GM19043 (cell line): ENCODE data around the gene PBX1.
"Not testable (repeated sequence)": the region's sequence is repeated elsewhere in the genome, so short reads cannot be mapped to it uniquely, and the experiment has no call there.

ENCODE experiments used
- ATAC-seq: cut with Tn5 transposase; IDR thresholded peaks from one replicate; pipeline ENCODE4 v1.9.1; 2021; ENCODE audit warnings: low read depth; ENCODE audit not compliant: unreplicated experiment

Gene PBX1

GRCh38 chr1:164588516-164589341 is 29.7 kb downstream of the PBX1 start:
- ATAC-seq: no peak

DNA sequence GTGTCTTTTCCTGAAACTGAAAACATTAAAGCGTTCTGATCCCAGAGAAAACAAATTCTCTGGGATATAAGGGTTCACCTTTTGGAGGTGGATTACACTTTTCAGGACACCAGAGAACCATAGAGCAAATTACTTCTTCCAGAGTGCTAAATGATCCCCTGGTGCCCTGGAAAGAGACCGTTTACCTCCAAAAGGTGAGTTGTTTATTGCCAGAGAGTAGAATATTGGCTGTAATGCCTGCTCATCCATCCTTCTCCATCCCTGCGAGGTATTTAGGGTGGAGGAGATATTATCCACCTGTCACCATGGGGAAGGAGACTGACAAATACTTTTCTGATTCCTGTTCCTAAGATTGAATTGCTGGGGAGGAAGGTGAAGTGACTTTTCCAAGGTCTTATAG is 30.4 kb downstream of the PBX1 start:
- no peak for ATAC-seq

GRCh38 chr1:164589961-164590507 is 31.1 kb downstream of the PBX1 start:
- no peak for ATAC-seq

- ATAC-seq: no peak
These were observed 31.6 kb downstream of the PBX1 start for GRCh38 chr1:164590592-164590991.

- ATAC-seq: no peak
These were observed 32.9 kb downstream of the PBX1 start for GRCh38 chr1:164591858-164592257.

GRCh38 chr1:164592634-164593033 is 33.6 kb downstream of the PBX1 start:
- ATAC-seq: no peak

DNA sequence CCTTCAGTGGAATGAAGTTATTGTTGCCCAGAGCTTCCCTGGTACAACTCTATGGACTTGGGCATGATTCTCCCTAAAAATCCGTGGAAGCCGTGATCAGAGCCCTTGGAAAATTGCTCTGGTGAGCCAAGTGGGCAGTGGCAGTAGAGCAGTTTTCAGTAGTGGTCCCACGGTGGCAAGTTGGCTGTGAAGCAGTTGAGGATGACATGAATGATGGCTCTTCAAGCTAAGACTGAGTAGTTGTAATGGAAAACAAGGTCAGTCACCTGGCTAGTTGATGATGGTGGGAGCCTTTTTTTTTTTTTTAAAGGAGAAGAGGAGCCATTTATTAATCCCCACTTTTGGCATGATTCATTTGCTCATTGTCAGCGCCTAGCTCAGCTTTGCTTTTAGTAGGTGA is 36.2 kb downstream of the PBX1 start:
- ATAC-seq: no peak

DNA sequence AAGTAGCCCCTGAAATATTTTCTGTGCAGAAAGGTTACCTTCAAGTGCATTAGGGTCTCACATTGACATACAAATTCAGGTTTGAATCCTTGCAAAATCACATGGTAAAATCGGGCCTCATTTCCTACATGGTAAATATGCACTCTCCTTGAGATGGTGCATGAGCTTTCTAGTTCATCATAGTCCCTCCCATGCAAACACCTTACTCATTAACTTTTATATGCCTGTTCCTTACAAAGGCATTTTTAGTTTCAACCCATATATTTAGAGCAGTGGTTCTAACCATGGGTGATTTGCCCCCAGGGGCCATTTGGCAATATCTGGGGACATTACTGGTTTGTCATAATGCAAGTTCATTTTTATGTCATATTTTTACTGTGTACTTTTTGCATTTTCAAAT is 37.2 kb downstream of the PBX1 start:
- ATAC-seq: no peak

DNA sequence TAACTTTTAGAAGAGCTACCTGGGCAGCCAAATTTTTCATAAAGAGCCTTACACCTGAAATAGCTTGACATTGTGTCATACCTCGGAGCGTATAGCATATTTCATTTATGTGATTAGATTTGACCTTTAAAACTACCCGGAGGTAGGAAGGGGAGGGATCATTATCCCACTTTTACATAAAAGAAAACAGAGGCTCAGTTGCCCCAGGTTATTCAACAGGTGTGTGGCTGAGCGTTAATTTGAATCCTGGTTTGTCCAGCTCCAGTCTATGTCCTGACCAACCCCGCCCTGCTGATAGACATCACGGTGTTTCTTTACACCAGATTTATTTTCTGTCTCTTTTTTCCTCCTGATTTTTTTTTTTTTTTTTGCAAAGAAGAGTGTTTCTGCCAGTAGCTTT is 39.7 kb downstream of the PBX1 start:
- ATAC-seq: no peak

- ATAC-seq: no peak
These were observed 40.3 kb downstream of the PBX1 start for GRCh38 chr1:164599272-164599671.

- ATAC-seq: no peak
These were observed 42.6 kb downstream of the PBX1 start for GRCh38 chr1:164601399-164602100.

GRCh38 chr1:164602101-164602422 is 43.1 kb downstream of the PBX1 start:
- ATAC-seq: no peak

DNA sequence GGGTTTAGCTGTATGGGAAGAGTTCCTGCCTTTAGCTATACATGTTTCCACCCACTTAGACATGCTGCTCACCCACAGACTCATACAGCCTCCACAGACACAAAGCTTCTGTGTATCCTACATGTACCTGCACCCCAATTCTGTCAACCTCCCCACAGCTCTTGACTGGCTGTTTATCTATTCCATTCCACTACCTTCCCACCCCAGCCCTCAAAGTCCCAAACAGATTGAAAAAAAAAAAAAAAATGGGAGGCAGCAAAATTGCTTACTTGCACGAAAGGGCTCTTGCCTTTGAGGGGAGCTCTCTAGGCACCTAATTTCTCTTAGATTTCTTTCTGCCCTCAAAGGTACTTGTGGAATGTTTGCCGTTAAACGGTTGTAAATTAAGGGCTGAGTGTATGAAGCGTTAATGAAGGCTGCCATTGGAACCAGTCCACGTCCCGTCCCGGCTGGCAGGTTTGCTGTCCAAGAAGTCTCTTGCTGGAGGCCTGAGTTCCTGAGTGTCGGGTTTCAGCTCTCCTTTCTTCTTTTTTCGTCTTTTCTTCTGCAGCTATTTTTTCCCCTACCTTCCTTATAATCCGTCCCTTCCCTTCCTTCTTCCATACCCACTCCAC is 43.6 kb downstream of the PBX1 start:
- no peak for ATAC-seq

- not testable (repeated sequence) for ATAC-seq
These were observed 44.8 kb downstream of the PBX1 start for GRCh38 chr1:164603805-164604204.

DNA sequence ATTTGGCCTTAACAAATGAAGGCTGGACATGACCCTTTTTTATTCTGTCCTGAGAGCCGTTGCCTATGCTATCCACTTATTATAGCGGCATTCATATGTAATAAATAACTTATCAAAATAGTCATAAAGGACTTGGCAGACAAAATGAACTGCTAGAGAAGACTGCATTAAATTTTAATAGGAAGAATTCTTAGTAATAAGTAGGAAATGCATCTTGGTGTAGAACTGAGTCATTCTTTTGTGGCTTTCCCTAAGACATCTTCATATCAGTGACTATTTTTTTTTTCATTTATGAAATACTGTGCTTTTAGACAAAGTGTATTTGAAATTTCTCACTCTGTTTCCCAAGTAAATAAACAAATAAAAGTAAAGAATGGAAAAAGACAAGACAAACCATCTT is 45.6 kb downstream of the PBX1 start:
- ATAC-seq: no peak

- ATAC-seq: no peak
These were observed 46.5 kb downstream of the PBX1 start for GRCh38 chr1:164605254-164606091.

DNA sequence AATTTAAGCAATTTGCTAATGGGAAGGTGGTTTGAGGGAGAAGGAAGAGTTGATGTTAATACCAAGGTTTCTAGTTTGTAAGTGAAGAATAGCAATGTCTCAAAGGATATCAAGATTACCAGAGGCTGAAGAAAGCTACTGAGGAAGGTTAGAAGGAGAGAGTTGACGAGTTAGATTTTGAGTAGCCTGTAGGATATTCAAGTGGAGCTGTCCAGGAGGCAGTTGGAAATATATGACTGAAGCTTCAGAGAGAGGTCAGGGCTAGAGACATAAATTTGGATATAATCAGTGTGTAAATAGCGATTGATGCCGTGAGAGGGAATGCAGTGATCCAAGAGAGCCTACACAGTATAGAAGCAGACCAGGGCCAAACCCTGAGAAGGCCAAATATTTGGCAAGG is 48.4 kb downstream of the PBX1 start:
- no peak for ATAC-seq

DNA sequence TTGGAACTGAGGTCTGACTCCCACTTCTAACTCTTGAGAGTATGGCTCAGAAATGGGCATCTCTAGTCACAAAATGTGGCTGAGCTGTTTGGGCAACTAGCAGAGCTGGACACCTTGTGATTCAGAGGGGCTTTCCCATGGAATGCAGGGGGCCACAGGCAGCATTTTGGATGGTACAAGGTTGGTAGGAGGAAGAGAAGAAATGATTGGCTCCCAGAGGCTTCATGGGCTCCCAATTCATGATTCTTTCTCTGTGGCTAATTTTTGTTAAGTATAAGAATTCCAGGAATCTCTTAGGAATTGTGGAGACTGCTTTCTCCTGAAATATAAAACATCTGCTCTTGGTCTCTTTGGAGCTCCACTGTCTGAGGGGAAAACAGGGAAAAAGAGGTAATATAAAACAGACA is 49.7 kb downstream of the PBX1 start:
- no peak for ATAC-seq

DNA sequence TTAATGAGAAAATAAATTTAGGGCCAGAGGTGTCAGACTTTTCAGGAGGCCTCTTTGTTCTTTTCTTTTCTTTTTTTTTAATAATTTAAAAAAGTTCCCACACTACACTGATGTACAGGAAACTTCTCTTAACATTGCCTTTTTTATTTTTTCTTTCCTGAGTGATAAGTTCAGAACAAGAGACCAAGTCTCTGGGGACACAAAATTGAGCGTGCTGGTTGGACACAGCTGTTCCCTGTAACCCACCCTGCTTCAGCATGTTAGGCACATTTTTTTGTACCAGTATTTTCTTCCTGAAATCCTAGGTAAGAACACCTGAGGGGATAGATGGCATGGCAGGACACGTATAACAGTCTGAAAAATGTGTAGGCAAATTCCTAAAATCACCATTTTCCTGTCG is 50.1 kb downstream of the PBX1 start:
- no peak for ATAC-seq

GRCh38 chr1:164610538-164611222 is 51.7 kb downstream of the PBX1 start:
- ATAC-seq: no peak
